SIG-M5 (cell line): Measurements from ENCODE around the gene PRKN.
A peak's percentile ranks its signal among the peaks of the same experiment; 100 is the strongest.

ENCODE experiments used
- DNase-seq: peaks from one replicate; lab custom pipeline; 2025; lab: John Stamatoyannopoulos, UW

Gene PRKN

DNA sequence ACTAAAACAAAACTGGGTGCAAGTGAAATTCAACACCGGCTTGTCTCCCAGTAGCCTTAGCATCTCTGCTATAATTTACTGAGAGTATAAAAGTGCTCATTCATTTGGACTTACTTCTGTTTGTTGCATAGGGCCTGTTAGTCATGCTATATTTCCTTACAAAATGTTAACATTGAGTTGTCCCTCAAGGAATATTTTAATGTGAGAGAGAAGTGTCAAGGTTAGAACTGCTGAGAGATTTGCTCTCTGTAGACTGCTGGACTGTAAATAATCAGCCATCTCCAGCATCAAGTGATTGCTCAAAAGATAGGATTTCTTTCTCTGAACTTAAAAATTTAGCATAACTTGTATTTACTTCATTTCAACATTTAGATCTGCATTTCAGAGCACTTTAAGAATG lies 1125.2 kb downstream of the PRKN start:
- no peak for DNase-seq

DNA sequence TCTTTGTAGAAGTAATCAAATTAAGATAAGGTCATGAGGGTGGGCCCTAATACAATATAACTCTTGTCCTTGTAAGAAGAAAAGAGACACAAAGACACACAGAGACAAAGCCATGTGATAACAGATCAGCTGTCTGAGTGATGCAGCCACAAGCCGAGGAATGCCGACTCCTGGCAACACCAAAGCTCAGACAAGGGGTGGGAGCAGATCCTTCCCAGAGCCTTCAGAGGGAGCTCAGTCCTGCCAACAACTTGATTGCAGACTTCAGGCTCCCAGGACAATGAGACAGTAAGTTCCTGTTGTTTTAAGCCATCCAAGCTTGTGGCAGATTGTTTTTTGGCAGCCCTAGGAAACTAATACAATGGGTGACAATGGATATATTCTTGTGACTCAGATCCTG lies 1128.7 kb downstream of the PRKN start:
- no peak for DNase-seq

- DNase-seq, result no peak
These were observed 1130.6 kb downstream of the PRKN start for GRCh38 chr6:161596807-161597520.

GRCh38 chr6:161594412-161594811 lies 1133.2 kb downstream of the PRKN start:
- DNase-seq, result no peak

- DNase-seq, result no peak
These were observed 1136.5 kb downstream of the PRKN start for GRCh38 chr6:161590961-161591627.

- DNase-seq, result no peak
These were observed 1140.7 kb downstream of the PRKN start for GRCh38 chr6:161586887-161587286.

- DNase-seq, result no peak
These were observed 1142.8 kb downstream of the PRKN start for GRCh38 chr6:161584621-161585340.

DNA sequence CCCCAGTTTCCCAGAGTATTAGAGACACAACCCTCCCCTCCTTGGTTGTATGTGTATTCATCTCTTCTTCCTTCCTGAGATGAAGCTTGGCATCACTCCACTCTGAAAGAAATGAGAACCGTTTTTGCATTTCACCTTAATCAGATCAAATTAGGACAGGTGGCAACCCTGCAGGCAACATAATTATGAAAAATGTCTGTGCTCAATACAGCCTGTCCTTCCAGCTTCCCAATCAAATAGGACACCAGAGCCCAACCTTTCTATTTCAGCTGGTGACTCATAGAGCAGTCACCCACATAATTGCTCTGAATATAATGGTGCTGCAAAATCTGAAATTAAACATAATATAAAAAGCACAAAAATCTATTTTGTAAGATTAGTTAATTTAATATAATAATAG lies 1143.5 kb downstream of the PRKN start:
- no peak for DNase-seq

DNA sequence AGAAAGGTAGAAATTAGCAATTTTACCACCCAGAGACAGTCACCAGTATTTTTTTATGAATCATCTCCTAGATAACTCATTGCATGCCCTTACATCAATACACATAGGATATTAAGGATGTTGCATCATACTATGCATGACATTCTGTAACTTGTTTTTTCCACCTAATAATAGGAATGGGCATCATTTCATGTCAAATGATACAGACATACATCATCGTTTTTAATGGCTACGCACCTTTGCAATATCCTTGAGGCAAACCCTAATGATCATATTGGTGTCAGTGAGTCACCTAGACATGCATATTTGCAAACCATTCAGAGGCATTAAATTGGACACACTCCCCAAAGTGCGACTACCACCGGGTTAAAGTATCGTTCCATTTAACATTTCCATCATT lies 1144.0 kb downstream of the PRKN start:
- DNase-seq, result no peak

DNA sequence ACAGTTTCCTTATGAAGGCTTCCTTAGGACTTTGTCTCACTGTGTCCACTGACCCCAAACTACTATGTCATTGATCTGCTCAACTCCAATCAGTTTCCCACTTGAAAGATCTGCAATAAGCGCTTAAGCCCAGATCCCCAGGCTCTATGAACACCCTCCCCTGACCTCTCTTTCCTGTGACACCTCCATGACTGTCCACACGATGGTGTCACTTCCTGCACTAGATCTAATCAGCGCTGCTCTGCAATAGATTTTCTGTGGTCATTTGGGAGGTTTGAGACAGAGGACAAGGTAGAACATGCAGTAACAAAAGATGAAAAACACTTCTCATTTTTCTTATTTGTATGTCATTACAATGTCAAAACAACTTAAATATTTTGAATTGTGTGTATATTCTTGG lies 1149.1 kb downstream of the PRKN start:
- no peak for DNase-seq

DNA sequence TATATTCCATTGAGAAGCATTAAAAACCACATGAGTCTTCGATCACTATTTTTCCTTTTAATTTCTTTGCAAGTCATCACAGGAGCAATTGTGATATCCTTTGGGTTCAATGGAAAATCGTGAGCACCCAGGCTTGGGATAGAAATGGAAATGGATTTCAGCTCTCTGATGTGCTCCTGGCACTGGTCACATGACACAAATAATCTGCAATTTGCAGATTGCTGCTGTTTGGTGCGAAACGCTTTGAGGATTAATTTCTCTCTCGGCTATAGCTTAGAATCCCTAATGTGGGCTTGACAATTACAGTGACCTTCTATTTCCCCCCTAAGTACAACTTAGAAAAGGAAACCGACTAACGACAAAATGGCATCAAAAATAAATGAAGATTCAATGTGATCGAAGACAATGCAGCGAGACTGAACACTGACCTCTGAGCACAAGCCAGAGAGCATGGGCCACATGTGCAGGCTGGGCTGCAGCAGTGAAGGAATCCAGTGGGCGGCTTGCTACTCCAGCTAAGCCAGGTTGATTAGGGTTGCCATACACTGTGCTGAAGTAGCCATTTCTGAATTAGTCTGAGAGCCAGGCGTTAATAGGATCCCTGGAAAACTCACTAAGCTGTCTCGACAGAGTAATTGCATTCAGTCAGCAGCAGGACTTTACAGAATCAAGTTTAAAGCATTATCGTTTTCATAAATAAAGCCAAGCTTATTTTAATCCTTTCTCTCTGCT lies 1151.9 kb downstream of the PRKN start:
- DNase-seq, result no peak

GRCh38 chr6:161568885-161569456 lies 1158.6 kb downstream of the PRKN start:
- no peak for DNase-seq

DNA sequence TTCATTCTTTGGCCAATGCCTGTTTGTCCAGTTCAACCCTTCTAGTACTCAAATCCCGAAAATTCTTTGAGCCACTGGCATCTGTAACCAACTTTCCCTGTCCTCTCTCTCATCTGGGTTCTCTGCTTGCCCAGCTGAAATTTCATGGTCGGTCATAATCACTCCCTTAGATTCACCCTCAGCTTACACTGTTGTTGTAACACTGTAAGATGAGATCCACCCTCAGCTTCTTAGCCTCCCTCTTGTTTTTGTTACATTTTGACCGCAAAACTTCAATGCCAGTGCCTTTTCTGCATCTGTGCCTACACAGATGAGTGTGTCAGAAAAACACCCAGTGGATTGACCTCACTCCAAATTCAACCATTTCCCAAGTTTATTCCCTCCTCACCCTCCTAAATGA lies 1162.6 kb downstream of the PRKN start:
- DNase-seq, result no peak

- DNase-seq, result no peak
These were observed 1165.7 kb downstream of the PRKN start for GRCh38 chr6:161561908-161562307.

GRCh38 chr6:161557333-161558107 lies 1170.0 kb downstream of the PRKN start:
- no peak for DNase-seq

DNA sequence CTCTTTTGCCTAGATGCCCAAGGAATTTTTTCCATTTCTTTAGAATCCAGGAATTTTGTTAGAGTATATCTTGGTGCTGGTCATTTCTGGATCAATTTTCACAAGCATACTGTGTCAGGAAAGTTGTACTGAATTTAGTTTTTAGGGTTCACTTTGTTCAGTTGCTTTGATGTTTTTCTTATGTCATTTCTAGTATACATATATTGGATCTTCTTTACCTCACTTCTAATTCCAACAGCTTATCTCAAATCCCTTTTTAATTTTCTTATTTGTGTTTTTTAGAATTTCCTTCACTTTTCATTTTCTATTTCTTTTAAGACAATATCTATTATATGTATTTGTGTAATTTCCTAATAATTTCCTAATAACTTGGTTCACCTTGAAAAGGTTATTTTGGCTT lies 1172.7 kb downstream of the PRKN start:
- no peak for DNase-seq

GRCh38 chr6:161549977-161550655 lies 1177.5 kb downstream of the PRKN start:
- DNase-seq, result no peak

- no peak for DNase-seq
These were observed 1178.8 kb downstream of the PRKN start for GRCh38 chr6:161548713-161549296.

DNA sequence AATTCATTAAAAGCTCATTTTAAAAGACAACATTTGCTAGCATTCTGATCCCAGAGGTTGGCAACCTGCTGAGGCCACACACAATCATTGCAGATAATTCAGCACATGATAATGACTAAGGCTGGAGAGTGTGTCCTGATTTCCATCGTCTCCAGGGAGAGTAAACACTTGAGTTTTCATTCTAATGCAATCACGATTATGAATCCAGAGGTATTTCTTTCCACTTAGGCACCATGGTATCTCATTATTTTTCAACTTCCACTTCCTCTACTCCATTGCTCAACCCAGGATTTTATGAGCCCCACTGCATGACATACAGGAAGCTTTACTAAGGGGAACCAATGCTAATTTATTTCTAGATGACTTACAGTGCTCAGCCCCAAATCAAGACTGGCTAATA lies 1179.9 kb downstream of the PRKN start:
- peak; percentile 9 for DNase-seq

DNA sequence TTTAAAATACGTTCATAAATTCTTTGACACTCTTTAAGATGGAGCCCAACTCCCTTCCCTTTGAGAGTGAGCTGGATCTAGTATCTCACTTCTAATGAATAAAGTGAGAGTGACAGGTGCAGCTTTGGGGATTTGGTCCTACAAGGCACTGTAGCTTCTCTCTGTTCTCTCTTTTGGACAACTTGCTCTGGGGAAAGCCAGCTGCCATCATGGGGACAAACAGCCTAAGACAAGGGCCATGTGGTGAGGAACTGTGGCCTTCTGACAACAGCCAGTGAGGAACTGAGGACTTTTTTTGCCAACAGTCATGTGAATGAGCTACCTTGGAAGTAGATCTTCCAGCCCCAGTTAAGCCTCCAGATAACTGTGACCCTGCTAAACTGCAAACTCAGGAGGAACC lies 1180.9 kb downstream of the PRKN start:
- no peak for DNase-seq
